ENCODE measurements around the gene ST6GALNAC3. TPM values are rescaled to one million over a fixed set of nuclear protein-coding genes. Genes with fewer than 3 reads are reported as not detected.

The ST6GALNAC3 gene
- total and polyA plus RNA-seq, 2 donors: 1.2 to 1.8 TPM

GRCh38 chr1:76290271-76290670 lies 215.7 kb downstream of the ST6GALNAC3 start:
- H3K9me3 ChIP-seq (ENCODE audit: control insufficient read depth in 2 of 2, insufficient read depth in 1 of 2, low read length in 1 of 2): no peaks in the 10 kb centered on the region
- no peak overlapping the region for H3K4me3 ChIP-seq (ENCODE audit: low read length in 2 of 2)
- no peaks in the 10 kb centered on the region for H3K27me3 ChIP-seq (ENCODE audit: control insufficient read depth in 2 of 2, insufficient read depth in 1 of 2, low read length in 1 of 2)
- DNase-seq (ENCODE audit: low read depth in 6 of 9, low spot score in 9 of 9): no peak
- peaks cover 8 to 49% of the 10 kb centered on the region in 2 donors for H3K4me1 ChIP-seq (ENCODE audit: control insufficient read depth in 2 of 2, insufficient read depth in 2 of 2, low read length in 2 of 2)
- no peaks in the 10 kb centered on the region for H3K36me3 ChIP-seq (ENCODE audit: control insufficient read depth in 2 of 2, insufficient read depth in 2 of 2, low read length in 1 of 2)
- 40% methylated on average over 2 of the region's 2 CpGs for WGBS
- no peak overlapping the region for H3K27ac ChIP-seq (ENCODE audit: low read depth in 1 of 2, low read length in 1 of 2)

- no peaks in the 10 kb centered on the region for H3K36me3 ChIP-seq (ENCODE audit: control insufficient read depth in 2 of 2, insufficient read depth in 2 of 2, low read length in 1 of 2)
- DNase-seq (ENCODE audit: low read depth in 6 of 9, low spot score in 9 of 9): no peak
- H3K27me3 ChIP-seq (ENCODE audit: control insufficient read depth in 2 of 2, insufficient read depth in 1 of 2, low read length in 1 of 2): no peaks in the 10 kb centered on the region
- H3K4me3 ChIP-seq (ENCODE audit: low read length in 2 of 2): no peak overlapping the region
- H3K4me1 ChIP-seq (ENCODE audit: control insufficient read depth in 2 of 2, insufficient read depth in 2 of 2, low read length in 2 of 2): peaks cover 5 to 40% of the 10 kb centered on the region in 2 donors
- 93% methylated on average over 13 of the region's 13 CpGs for WGBS
- no peaks in the 10 kb centered on the region for H3K9me3 ChIP-seq (ENCODE audit: control insufficient read depth in 2 of 2, insufficient read depth in 1 of 2, low read length in 1 of 2)
- no peak overlapping the region for H3K27ac ChIP-seq (ENCODE audit: low read depth in 1 of 2, low read length in 1 of 2)
Measured at GRCh38 chr1:76291191-76291590, 216.6 kb downstream of the ST6GALNAC3 start.

GRCh38 chr1:76291737-76292136 lies 217.2 kb downstream of the ST6GALNAC3 start:
- Histone ChIP-seq H3K27me3 (ENCODE audit: control insufficient read depth in 2 of 2, insufficient read depth in 1 of 2, low read length in 1 of 2) (no peaks in the 10 kb centered on the region), H3K4me3 (ENCODE audit: low read length in 2 of 2) (no peak overlapping the region), H3K36me3 (ENCODE audit: control insufficient read depth in 2 of 2, insufficient read depth in 2 of 2, low read length in 1 of 2) (no peaks in the 10 kb centered on the region), H3K4me1 (ENCODE audit: control insufficient read depth in 2 of 2, insufficient read depth in 2 of 2, low read length in 2 of 2) (peaks cover 5 to 35% of the 10 kb centered on the region in 2 donors), H3K9me3 (ENCODE audit: control insufficient read depth in 2 of 2, insufficient read depth in 1 of 2, low read length in 1 of 2) (no peaks in the 10 kb centered on the region), H3K27ac (ENCODE audit: low read depth in 1 of 2, low read length in 1 of 2) (no peak overlapping the region)
- WGBS: 95% methylated on average over 1 of the region's 1 CpG
- DNase-seq (ENCODE audit: low read depth in 6 of 9, low spot score in 9 of 9): no peak

- Histone ChIP-seq H3K4me3 (ENCODE audit: low read length in 2 of 2) (no peak overlapping the region), H3K27me3 (ENCODE audit: control insufficient read depth in 2 of 2, insufficient read depth in 1 of 2, low read length in 1 of 2) (no peaks in the 10 kb centered on the region), H3K27ac (ENCODE audit: low read depth in 1 of 2, low read length in 1 of 2) (no peak overlapping the region), H3K9me3 (ENCODE audit: control insufficient read depth in 2 of 2, insufficient read depth in 1 of 2, low read length in 1 of 2) (no peaks in the 10 kb centered on the region), H3K36me3 (ENCODE audit: control insufficient read depth in 2 of 2, insufficient read depth in 2 of 2, low read length in 1 of 2) (no peaks in the 10 kb centered on the region), H3K4me1 (ENCODE audit: control insufficient read depth in 2 of 2, insufficient read depth in 2 of 2, low read length in 2 of 2) (peaks cover 5 to 32% of the 10 kb centered on the region in 2 donors)
- no peak for DNase-seq (ENCODE audit: low read depth in 6 of 9, low spot score in 9 of 9)
- 96% methylated on average over 2 of the region's 2 CpGs for whole genome bisulfite sequencing
Measured at GRCh38 chr1:76292418-76293184, 218.1 kb downstream of the ST6GALNAC3 start.

- Histone ChIP-seq H3K4me1 (ENCODE audit: control insufficient read depth in 2 of 2, insufficient read depth in 2 of 2, low read length in 2 of 2) (peaks cover 5 to 23% of the 10 kb centered on the region in 2 donors), H3K4me3 (ENCODE audit: low read length in 2 of 2) (no peak overlapping the region), H3K27ac (ENCODE audit: low read depth in 1 of 2, low read length in 1 of 2) (no peak overlapping the region), H3K27me3 (ENCODE audit: control insufficient read depth in 2 of 2, insufficient read depth in 1 of 2, low read length in 1 of 2) (no peaks in the 10 kb centered on the region), H3K9me3 (ENCODE audit: control insufficient read depth in 2 of 2, insufficient read depth in 1 of 2, low read length in 1 of 2) (no peaks in the 10 kb centered on the region), H3K36me3 (ENCODE audit: control insufficient read depth in 2 of 2, insufficient read depth in 2 of 2, low read length in 1 of 2) (no peaks in the 10 kb centered on the region)
- 91% methylated on average over 4 of the region's 4 CpGs for WGBS
- DNase-seq (ENCODE audit: low read depth in 6 of 9, low spot score in 9 of 9): no peak
Measured at GRCh38 chr1:76293831-76294230, 219.3 kb downstream of the ST6GALNAC3 start.

GRCh38 chr1:76294482-76295194 lies 220.1 kb downstream of the ST6GALNAC3 start:
- no peak overlapping the region for H3K27ac ChIP-seq (ENCODE audit: low read depth in 1 of 2, low read length in 1 of 2)
- no peaks in the 10 kb centered on the region for H3K36me3 ChIP-seq (ENCODE audit: control insufficient read depth in 2 of 2, insufficient read depth in 2 of 2, low read length in 1 of 2)
- no peak overlapping the region for H3K4me3 ChIP-seq (ENCODE audit: low read length in 2 of 2)
- no peaks in the 10 kb centered on the region for H3K9me3 ChIP-seq (ENCODE audit: control insufficient read depth in 2 of 2, insufficient read depth in 1 of 2, low read length in 1 of 2)
- 90% methylated on average over 5 of the region's 5 CpGs for WGBS
- H3K27me3 ChIP-seq (ENCODE audit: control insufficient read depth in 2 of 2, insufficient read depth in 1 of 2, low read length in 1 of 2): no peaks in the 10 kb centered on the region
- DNase-seq (ENCODE audit: low read depth in 6 of 9, low spot score in 9 of 9): peak in 1 of 9 donors; percentile 52
- H3K4me1 ChIP-seq (ENCODE audit: control insufficient read depth in 2 of 2, insufficient read depth in 2 of 2, low read length in 2 of 2): peaks cover 0 to 17% of the 10 kb centered on the region in 2 donors

- Histone ChIP-seq H3K36me3 (ENCODE audit: control insufficient read depth in 2 of 2, insufficient read depth in 2 of 2, low read length in 1 of 2) (no peaks in the 10 kb centered on the region), H3K9me3 (ENCODE audit: control insufficient read depth in 2 of 2, insufficient read depth in 1 of 2, low read length in 1 of 2) (no peaks in the 10 kb centered on the region), H3K27ac (ENCODE audit: low read depth in 1 of 2, low read length in 1 of 2) (no peak overlapping the region), H3K4me3 (ENCODE audit: low read length in 2 of 2) (no peak overlapping the region), H3K27me3 (ENCODE audit: control insufficient read depth in 2 of 2, insufficient read depth in 1 of 2, low read length in 1 of 2) (no peaks in the 10 kb centered on the region), H3K4me1 (ENCODE audit: control insufficient read depth in 2 of 2, insufficient read depth in 2 of 2, low read length in 2 of 2) (no peaks in the 10 kb centered on the region)
- WGBS: 93% methylated on average over 4 of the region's 4 CpGs
- DNase-seq (ENCODE audit: low read depth in 6 of 9, low spot score in 9 of 9): no peak
Measured at GRCh38 chr1:76298399-76298798, 223.9 kb downstream of the ST6GALNAC3 start.

GRCh38 chr1:76299036-76299435 lies 224.5 kb downstream of the ST6GALNAC3 start:
- no peak overlapping the region for H3K4me3 ChIP-seq (ENCODE audit: low read length in 2 of 2)
- 90% methylated on average over 3 of the region's 3 CpGs for WGBS
- no peaks in the 10 kb centered on the region for H3K9me3 ChIP-seq (ENCODE audit: control insufficient read depth in 2 of 2, insufficient read depth in 1 of 2, low read length in 1 of 2)
- no peaks in the 10 kb centered on the region for H3K27me3 ChIP-seq (ENCODE audit: control insufficient read depth in 2 of 2, insufficient read depth in 1 of 2, low read length in 1 of 2)
- H3K27ac ChIP-seq (ENCODE audit: low read depth in 1 of 2, low read length in 1 of 2): no peak overlapping the region
- no peak for DNase-seq (ENCODE audit: low read depth in 6 of 9, low spot score in 9 of 9)
- no peaks in the 10 kb centered on the region for H3K36me3 ChIP-seq (ENCODE audit: control insufficient read depth in 2 of 2, insufficient read depth in 2 of 2, low read length in 1 of 2)
- no peaks in the 10 kb centered on the region for H3K4me1 ChIP-seq (ENCODE audit: control insufficient read depth in 2 of 2, insufficient read depth in 2 of 2, low read length in 2 of 2)

GRCh38 chr1:76300556-76300955 lies 226.0 kb downstream of the ST6GALNAC3 start:
- Histone ChIP-seq H3K4me1 (ENCODE audit: control insufficient read depth in 2 of 2, insufficient read depth in 2 of 2, low read length in 2 of 2) (no peaks in the 10 kb centered on the region), H3K27ac (ENCODE audit: low read depth in 1 of 2, low read length in 1 of 2) (no peak overlapping the region), H3K27me3 (ENCODE audit: control insufficient read depth in 2 of 2, insufficient read depth in 1 of 2, low read length in 1 of 2) (no peaks in the 10 kb centered on the region), H3K4me3 (ENCODE audit: low read length in 2 of 2) (no peak overlapping the region), H3K36me3 (ENCODE audit: control insufficient read depth in 2 of 2, insufficient read depth in 2 of 2, low read length in 1 of 2) (no peaks in the 10 kb centered on the region), H3K9me3 (ENCODE audit: control insufficient read depth in 2 of 2, insufficient read depth in 1 of 2, low read length in 1 of 2) (no peaks in the 10 kb centered on the region)
- WGBS: 87% methylated on average over 3 of the region's 3 CpGs
- peak in 1 of 9 donors; percentile 41 for DNase-seq (ENCODE audit: low read depth in 6 of 9, low spot score in 9 of 9)
